Calu3 (cell line): Measurements from ENCODE around the gene EYA4. TPM values are rescaled to one million over a fixed set of nuclear protein-coding genes. Genes with fewer than 3 reads are reported as not detected.

ENCODE experiments used
- BruUV-seq: library from RNA; stranded (reverse); fragments of 400-500 nt; replicated peaks from 2 replicates; lab custom pipeline; 2021; lab: Mats Ljungman, UMichigan
- CTCF ChIA-PET: fragments of 300-600 bp; sonication (Branson Sonifier 250); formaldehyde crosslinking; loops from one replicate; lab custom pipeline; 2022; ENCODE audit warnings: antibody characterized with exemption; lab: Charles Lee
- DNase-seq: peaks from one replicate; pipeline ENCODE4 v3.0.0; 2022
- H3K27ac Mint-ChIP-seq: one replicate; pipeline ENCODE4 v1.8.0; 2022; ENCODE audit warnings: mixed read lengths; ENCODE audit not compliant: unreplicated experiment
- H3K27me3 Mint-ChIP-seq: one replicate; pipeline ENCODE4 v1.8.0; 2022; ENCODE audit warnings: mixed read lengths; ENCODE audit not compliant: unreplicated experiment
- H3K36me3 Mint-ChIP-seq: one replicate; pipeline ENCODE4 v1.8.0; 2022; ENCODE audit warnings: mild to moderate bottlenecking, moderate library complexity, mixed read lengths; ENCODE audit not compliant: insufficient read depth, unreplicated experiment
- H3K4me1 Mint-ChIP-seq: one replicate; pipeline ENCODE4 v1.8.0; 2022; ENCODE audit warnings: mild to moderate bottlenecking, low read depth, mixed read lengths; ENCODE audit not compliant: unreplicated experiment
- H3K4me3 Mint-ChIP-seq: one replicate; pipeline ENCODE4 v1.8.0; 2022; ENCODE audit warnings: mild to moderate bottlenecking, low read depth, moderate library complexity, mixed read lengths; ENCODE audit not compliant: unreplicated experiment
- H3K9me3 Mint-ChIP-seq: one replicate; pipeline ENCODE4 v1.8.0; 2022; ENCODE audit warnings: low read depth, mixed read lengths; ENCODE audit not compliant: unreplicated experiment
- CTCF ChIP-seq: fragments of 200-600 bp; IDR thresholded peaks from one replicate; pipeline ENCODE4 v1.8.0; 2022; ENCODE audit warnings: antibody characterized with exemption; ENCODE audit not compliant: unreplicated experiment
- intact Hi-C: fragments of 100-400 bp; cut with micrococcal nuclease; formaldehyde crosslinking; loops from one replicate; pipeline ENCODE4 v1.10.0; 2022; ENCODE audit not compliant: unreplicated experiment
- total RNA-seq: library from RNA; stranded (reverse); gene quantifications from 2 replicates; pipeline ENCODE4 v1.2.3, GENCODE V29; 2022

Gene EYA4
- total RNA-seq, 1 experiment from 2014 or later, result 55.1 TPM

- no peaks in the 10 kb centered on the region for H3K27me3 Mint-ChIP-seq
- H3K27ac Mint-ChIP-seq, result no peak overlapping the region
- no peaks in the 10 kb centered on the region for H3K36me3 Mint-ChIP-seq
- TF ChIP-seq CTCF, result no peak
- no peak overlapping the region for H3K4me3 Mint-ChIP-seq
- H3K4me1 Mint-ChIP-seq, result peaks cover 8% of the 10 kb centered on the region
- intact Hi-C loops, result no loop called here
- DNase-seq, result no peak
- no TSS peak for BruUV-seq
- CTCF ChIA-PET, result no interaction called here
- H3K9me3 Mint-ChIP-seq, result no peaks in the 10 kb centered on the region
Observed at GRCh38 chr6:133376743-133377142, 135.6 kb downstream of the EYA4 start.

GRCh38 chr6:133377219-133377618 lies 136.1 kb downstream of the EYA4 start:
- intact Hi-C loops, result no loop called here
- CTCF ChIA-PET, result no interaction called here
- H3K27me3 Mint-ChIP-seq, result no peaks in the 10 kb centered on the region
- no peaks in the 10 kb centered on the region for H3K36me3 Mint-ChIP-seq
- H3K27ac Mint-ChIP-seq, result no peak overlapping the region
- no peak overlapping the region for H3K4me3 Mint-ChIP-seq
- DNase-seq, result no peak
- H3K4me1 Mint-ChIP-seq, result peaks cover 8% of the 10 kb centered on the region
- no peaks in the 10 kb centered on the region for H3K9me3 Mint-ChIP-seq
- BruUV-seq, result no TSS peak
- no peak for TF ChIP-seq CTCF

GRCh38 chr6:133380047-133380446 lies 138.9 kb downstream of the EYA4 start:
- DNase-seq, result no peak
- Mint-ChIP-seq H3K27ac (no peak overlapping the region), H3K4me1 (no peaks in the 10 kb centered on the region), H3K4me3 (no peak overlapping the region), H3K27me3 (no peaks in the 10 kb centered on the region), H3K9me3 (no peaks in the 10 kb centered on the region), H3K36me3 (no peaks in the 10 kb centered on the region)
- no TSS peak for BruUV-seq
- CTCF ChIA-PET, result no interaction called here
- TF ChIP-seq CTCF, result no peak
- intact Hi-C loops, result no loop called here

GRCh38 chr6:133380723-133381122 lies 139.6 kb downstream of the EYA4 start:
- Mint-ChIP-seq H3K4me1 (no peaks in the 10 kb centered on the region), H3K27ac (no peak overlapping the region), H3K4me3 (no peak overlapping the region), H3K36me3 (no peaks in the 10 kb centered on the region), H3K27me3 (no peaks in the 10 kb centered on the region), H3K9me3 (no peaks in the 10 kb centered on the region)
- no peak for TF ChIP-seq CTCF
- BruUV-seq, result no TSS peak
- intact Hi-C loops, result no loop called here
- DNase-seq, result no peak
- CTCF ChIA-PET, result no interaction called here

- no peak for TF ChIP-seq CTCF
- H3K36me3 Mint-ChIP-seq, result no peaks in the 10 kb centered on the region
- H3K4me1 Mint-ChIP-seq, result peaks cover 37% of the 10 kb centered on the region
- intact Hi-C loops, result no loop called here
- no peak overlapping the region for H3K27ac Mint-ChIP-seq
- CTCF ChIA-PET, result interaction anchor here (0.6 kb wide), 1 partner anchor 66 kb away, joined by 3 read pairs; no protein-coding TSS in a partner anchor
- BruUV-seq, result no TSS peak
- no peak overlapping the region for H3K4me3 Mint-ChIP-seq
- no peaks in the 10 kb centered on the region for H3K27me3 Mint-ChIP-seq
- DNase-seq, result no peak
- no peaks in the 10 kb centered on the region for H3K9me3 Mint-ChIP-seq
Observed at GRCh38 chr6:133388731-133389130, 147.6 kb downstream of the EYA4 start.
